COR-L47 (cell line): Measurements from ENCODE around the gene UCP3.

Experiments
- DNase-seq: peaks from one replicate; lab custom pipeline; 2025; lab: John Stamatoyannopoulos, UW

UCP3 gene

DNA sequence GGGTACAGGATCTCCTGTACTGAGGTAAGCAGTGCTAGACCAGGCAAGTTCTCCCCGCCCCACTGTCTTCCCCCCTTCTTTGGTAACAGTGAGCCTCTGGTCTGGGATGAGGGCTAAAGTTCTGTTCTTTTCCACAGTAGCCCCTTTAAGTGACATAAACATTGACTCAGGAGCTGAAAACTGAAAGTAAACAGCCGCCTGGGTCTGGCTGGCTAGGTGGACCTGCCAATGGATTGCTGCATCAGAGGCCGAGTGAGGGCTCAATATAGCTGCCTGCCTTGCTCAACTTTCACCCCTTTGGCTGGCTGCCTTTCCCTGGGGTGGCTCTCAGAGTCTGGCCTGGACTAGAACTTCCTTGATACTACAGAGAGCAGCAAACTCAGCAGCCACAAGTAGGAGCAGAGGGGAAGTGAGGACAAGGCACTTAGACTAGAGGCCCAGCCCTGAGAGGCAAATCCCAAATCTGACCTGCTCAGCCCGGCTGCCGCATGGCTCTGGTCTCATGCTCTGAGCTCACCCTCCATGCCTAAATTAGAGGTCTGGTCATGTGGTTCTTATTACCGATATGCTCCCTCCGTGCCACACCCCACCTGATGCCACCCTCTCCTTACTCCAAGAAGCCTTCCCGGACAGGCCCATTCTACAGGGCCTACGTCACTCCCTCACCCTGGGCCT is 9.6 kb upstream of the UCP3 start:
- DNase-seq = no peak

DNA sequence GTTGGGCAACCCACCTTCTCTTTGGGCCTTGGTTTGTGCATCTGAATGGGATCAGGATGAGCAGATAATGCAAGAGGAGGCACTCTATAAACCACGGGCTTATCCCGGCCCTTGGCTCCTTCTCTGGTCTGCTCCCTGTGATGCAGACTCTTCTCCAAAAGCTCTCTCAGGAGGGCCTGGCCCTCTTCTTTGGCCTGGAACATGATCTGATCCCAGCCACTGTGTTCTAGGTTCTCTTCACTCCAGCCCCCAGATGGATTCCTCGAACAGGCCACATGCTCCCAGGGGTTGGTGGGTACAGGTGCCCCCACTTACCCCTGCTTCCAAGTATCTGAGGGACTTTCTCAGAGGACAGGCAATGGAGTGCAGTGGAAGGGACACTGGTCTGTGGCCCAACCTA is 8.7 kb upstream of the UCP3 start:
- DNase-seq = no peak

DNA sequence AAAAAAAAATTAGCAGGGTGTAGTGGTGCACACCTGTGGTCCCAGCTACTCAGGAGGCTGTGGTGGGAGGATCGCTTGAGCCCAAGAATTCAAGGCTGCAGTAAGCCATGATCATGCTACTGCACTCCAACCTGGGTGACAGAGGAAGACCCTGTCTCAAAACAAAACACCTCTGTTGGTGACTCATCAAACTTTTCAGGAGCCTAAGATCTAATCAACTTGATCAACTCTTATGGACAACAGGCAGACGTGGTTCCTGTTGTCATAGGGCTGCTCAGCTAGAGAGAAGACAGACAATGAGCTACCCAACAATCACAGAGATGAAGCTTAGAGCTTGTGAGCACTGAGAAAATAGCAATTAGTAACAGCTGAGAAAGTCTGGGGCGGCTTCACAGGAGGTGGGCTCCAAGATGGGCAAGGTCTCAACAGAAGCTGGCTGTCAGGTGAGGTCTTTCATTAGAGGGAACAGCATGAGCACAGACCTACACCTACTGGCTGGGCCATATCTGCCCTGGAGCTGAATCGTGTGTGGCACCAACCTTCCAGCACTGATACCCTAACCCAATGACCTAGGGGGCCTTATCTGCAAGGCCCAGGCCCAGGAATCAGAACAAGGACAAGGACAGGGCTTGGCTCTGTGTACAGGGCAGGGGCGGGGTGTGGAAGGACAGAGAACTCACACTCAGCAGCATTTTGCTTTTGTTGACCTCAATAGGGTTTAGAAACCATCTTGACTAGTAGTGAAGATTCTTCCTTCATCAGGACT is 7.2 kb upstream of the UCP3 start:
- no peak for DNase-seq

DNA sequence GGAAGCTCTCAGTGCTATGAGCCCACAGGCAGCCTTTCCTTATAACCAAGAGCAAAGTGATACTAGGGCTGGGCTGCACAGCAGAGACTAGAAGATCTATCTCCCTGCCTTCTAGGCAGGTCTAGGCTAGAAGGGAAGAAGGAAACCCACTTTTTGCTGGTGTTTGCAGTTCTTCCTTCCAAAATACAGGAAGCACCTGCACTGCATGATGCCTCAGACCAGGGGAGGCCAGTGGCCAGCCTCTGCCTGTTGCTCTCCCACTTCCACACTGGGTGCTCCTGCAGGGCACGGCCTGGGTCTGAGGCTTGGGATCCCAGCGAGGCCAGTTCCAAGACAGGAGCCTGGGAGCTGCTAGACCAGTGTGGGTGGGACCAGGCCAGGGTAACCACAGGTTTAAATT is 6.0 kb upstream of the UCP3 start:
- no peak for DNase-seq

DNA sequence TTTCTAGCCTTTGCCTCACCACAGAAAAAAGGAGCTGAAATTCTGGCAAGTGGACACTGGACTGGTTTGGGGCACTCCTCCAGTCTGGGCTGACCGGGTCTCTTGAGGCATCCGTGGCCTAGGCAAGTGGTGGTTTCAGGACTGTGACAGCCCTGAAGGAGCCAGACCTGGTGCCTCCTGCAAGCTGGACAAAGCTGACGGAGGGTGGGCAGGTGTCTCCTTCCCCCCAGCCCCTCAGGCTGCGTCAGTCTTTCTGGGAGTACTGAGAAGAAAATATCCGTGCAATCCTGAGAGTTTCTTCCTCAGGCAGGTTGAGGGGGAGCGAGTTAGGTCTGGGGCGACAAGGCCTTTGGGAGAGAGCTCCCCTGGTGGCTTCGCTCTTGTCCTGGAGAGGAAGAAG is 4.3 kb upstream of the UCP3 start:
- no peak for DNase-seq

DNA sequence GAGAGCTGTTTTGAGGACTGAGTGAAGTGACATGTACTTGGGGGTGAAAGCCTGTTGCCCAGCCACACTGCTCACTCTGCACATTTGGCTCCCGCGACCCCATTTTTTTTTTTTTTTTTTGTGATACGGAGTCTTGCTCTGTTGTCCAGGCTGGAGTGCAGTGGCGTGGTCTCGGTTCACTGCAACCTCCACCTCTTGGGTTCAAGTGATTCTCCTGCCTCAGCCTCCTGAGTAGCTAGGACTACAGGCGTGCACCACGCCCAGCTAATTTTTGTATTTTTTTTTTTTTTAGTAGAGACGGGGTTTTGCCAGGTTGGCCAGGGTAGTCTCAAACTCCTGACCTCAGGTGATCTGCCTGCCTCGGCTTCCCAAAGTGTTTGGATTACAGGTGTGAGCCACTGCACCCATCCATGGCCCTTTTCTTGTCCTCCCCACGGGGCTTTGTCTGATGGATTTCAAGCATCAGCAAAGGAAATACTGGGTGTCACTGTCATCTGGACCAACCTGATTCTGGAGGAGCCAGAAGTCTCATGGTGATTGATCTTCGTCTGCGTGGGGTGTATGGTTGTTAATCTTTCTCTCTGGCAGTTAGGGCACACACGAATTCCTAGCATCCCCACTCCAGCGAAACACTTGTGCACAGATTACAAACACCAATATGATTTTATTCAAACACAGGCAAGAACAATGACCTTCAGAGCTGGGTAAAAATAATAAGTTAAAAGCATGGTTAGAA is 3.4 kb upstream of the UCP3 start:
- DNase-seq = no peak

DNA sequence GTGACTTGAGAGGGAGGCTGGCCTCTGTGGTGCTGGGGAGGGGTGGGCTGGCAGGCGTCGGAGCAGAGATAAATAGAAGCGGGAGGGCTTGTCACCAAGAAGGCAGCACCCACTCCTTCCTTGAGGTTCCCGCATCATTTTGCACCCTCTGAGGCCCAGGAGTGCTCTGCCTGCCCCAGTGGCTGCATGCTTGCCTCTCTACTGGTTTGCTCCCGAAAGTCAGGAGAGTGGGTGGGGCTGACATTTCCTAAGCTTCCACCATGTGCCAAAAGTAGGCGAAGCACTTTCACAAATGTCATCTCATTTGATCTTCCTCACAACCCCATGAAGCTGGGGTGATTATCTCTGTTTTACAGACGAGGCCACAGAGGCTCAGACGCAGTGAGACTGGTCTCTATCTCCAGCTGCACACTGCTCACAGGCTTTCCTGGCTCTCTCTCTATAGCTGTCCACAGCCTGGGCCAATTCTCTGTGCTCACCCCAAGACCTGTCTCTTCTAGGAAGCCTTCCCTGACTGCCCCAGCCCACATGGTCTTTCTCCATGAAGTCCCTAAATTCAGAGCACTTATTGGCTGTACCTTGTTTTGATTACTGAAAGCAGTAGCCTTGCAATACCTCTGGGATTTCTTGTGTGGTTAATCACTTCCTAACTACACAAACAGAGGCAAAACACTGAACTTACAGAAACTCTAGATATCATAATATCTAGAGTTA is 2.6 kb upstream of the UCP3 start:
- no peak for DNase-seq

DNA sequence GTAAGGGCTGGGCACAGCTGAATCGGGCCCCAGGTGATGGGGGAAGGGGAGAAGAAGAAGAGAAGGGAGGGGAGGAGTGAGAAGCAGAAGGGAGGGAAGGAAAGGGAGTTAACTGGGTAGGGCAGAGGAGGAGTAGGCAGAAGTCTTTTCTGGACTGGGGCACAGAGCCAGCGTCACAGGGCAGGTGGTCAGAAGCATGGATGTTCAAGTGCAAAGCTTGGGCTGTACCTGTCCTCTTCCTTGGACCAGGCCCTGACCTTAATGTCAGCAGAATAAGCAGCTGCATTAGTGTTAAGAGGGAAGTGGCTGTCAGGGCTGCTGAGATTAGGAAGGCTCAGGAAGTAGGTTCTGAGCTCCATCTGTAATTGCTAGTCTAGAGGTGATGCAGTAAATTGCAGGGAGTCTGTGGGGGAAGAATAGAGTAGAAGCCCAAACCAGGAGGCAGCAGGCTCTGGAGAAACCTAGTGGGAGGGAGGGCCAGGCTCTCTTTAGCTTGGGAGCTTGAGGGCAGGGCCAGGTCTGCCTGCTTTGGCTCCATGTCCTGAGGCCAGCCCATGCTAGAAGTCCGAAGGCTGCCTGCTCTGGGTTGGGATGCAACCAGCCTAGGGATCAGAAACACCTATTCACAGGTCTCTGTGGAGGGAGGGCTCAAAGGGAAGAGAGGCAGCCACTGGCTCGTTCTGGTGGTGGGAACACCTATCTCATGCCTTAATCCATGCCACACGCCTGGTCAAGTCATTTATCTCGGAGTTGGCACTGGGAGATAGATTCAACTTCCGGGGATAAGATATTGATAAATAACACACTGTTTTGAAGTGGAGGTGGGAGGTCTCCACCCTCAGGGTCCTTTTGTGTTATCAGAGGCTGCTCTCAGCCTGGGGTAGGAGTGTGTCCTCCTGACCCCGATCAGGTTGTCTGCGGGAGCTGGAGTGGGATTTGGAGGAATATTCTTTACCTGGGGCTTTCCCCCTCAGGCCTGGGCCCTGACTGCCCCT is 1.7 kb upstream of the UCP3 start:
- DNase-seq = no peak

DNA sequence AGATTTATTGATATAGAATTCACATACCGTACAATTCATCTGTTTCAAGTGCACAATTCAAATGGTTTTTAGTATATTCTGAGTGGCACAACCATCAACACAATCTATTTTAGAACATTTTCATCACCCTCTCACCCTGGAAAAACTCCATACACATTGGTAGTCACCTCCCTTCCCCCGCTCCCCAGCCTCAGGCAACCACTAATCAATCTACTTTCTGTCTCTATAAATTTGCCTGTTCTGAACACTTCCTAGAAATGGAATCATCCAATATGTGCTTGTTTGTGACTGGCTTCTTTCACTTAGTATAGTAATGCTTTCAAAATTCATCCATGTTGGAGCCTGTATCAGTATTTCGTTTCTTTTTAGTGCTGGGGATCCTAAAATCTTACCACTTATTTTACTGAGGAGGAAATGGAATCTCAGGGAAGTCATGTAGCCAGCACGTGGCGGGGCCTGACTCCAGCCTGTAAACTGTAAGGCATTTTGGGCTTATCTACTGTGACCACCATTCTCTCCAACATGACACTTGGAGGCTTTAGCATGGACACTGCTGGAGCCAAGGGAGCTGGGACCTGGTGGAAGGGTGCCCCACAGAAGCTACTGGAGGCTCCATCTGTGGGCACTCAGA is 905 bp upstream of the UCP3 start:
- no peak for DNase-seq

DNA sequence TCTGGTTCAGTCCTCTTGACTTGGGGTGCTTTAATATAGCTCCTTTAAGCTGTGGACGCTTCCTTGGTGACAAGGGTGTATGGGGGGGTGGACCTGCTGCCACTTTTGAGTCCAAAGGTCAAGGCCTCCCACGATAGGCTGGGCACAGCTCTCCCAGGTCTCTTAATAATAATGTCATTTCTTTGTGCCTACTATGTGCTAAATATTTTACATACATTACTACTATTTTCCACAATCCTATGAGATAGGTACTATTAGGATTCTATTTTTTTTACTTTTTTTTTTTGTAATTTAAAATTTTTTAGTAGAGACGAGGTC is 304 bp upstream of the UCP3 start:
- no peak for DNase-seq

DNA sequence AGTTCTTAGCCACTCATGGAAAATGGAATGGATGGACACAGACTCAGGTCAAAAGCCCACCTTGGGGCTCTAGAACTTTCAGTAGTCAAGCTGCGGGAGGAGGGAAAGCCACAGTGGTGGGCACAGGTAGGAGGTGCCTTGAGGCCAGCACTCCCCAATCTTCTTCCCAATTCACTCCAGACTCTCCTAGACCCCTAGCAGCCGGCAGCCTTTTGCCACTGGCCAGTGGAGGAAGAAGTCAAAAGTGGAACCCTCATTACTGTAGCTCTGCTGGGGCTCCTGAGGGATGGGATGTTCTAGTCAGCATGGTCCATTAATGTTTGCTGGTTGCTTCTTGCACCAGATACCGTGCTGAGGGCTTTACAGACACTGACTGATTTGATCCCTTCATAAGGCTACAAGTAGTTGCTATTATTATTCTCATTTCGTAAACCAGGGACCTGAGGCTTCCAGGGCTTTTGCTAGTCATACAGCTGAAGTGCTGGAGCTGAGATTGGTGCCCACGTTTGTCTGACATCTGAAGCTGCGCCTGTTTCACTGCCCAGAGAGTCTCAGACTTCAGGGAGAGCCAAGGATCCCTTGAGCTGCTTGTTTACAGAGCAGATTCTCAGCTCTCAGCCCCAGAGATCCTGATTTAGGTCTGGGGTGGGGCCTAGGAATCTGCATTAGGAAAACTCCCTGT is 1.1 kb downstream of the UCP3 start:
- no peak for DNase-seq

DNA sequence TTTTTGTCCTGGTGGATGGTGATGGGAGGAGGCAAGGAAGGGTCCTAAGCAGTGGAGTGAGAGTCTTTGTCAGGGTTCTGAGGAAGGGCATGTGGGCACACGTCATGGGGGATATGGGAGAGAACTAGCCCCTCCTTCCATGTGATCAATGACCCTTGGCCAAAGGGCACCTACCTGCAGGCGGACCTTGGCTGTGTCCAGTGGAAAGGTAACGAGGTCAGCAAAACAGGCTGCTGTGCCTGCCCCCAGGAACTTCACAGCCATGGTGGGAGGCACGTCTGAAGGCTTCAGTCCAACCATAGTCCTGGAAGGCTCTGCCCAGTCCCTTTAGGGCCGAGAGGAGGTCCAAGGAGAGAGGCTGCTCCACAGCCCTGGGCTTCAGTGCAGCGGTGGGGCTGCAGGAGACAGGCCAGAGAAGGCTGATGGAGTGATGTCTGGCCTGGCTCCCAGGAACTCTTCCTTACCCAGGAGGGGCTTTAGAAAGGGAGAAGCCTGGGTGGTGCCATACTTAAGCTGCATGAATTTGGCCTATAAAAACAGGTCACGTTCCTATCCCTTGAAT is 2.1 kb downstream of the UCP3 start:
- no peak for DNase-seq

DNA sequence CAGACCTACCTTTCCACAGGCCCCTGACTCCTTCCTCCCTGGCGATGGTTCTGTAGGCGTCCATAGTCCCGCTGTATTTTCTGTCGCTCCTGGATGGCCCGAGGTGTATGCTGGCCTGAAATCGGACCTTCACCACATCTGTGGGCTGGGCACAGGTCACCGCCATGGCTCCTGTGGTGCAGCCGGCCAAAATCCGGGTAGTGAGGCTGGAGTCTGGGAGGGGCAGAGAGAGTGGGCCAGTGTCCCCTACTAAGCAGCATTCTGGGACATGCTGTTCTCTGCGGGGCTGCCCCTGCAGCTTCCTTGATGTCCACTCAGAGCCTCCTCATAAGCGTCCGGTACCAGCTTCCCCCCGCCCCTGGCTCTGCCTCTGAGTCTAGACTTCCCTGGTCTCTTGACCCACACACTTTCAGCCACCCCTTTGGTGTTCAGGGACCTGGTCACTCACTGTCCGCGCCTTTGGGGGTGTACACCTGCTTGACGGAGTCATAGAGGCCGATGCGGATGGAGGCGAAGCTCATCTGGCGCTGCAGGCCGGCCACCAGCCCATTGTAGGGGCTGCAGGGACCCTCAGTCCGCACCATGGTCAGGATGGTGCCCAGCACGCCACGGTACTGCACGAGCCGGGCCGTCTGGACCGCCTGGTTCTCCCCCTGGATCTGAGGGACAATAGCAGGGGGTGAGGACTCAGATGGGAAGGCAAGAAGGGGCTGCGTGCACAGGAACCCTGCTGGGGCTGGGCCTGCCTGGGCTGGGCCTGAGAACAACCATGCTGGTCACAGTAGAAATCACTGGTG is 3.0 kb downstream of the UCP3 start:
- no peak for DNase-seq

DNA sequence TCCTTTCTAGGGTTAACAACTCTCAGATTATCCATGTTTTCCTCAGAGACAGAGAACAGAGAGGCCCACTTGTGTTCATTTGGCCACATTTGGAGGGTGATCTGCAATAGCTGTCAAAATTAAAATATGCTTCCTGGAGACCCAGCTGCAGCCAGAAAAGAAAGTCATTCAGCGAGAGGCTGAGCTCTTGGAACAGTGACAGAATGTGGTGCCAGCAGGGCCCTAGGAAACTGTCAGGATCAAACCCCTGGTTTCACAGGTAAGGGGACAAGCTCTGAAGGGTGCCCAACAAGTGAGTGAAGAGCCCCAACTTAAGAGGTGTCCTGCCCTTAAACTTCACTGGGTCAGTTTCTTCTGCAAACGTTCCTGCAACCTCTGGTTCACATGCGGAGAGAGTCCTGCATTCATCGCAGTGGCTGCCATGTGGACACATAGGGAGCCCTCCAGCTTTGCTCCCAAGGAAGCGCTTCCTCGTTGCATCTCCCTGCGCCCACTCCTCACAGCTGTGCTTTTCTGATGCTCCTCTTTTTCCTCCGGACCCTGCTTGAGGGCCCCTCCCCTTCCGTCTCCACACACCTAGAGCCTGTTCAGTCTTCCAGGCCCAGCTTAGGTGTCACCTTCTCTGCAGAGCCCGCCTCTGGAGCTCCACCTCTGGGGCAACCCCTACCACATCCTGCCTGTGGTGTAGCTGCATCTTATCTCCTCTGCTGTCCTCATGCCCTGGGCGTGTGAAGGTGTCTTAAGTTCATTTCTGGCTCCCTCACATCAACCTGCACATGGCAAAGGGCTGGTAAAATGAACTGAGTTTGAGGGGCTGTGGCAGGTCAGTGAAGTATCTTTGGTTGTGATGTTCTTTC is 3.9 kb downstream of the UCP3 start:
- no peak for DNase-seq

DNA sequence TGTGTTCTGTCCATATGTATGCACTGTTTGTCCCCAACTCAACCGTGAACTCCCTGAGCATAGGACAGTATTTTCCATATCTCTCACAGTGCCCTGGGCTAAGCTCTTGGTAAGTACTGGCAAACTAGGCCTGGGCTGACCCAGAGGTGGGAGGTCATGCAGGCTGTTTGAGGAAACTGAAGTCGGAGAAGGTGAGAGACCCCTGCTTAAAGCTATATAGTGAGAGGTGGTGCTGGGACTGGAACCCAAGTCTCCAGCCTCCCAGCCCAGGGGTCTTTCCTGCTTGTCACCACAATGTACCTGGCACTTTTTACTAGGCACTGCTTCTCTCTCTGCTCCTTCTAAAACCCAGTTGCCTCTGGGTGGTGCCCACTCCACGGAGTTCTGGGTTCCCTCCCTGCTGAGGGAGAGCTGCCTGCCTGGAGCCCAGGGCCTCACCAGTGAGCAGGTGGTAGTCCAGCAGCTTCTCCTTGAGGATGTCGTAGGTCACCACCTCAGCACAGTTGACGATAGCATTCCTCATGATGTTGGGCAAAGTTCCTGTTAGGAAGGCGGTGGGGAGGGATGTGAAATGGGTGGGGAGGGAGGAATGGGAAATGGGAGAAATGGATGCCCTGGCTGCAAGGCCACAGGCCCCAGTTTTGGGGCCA is 4.7 kb downstream of the UCP3 start:
- no peak for DNase-seq

DNA sequence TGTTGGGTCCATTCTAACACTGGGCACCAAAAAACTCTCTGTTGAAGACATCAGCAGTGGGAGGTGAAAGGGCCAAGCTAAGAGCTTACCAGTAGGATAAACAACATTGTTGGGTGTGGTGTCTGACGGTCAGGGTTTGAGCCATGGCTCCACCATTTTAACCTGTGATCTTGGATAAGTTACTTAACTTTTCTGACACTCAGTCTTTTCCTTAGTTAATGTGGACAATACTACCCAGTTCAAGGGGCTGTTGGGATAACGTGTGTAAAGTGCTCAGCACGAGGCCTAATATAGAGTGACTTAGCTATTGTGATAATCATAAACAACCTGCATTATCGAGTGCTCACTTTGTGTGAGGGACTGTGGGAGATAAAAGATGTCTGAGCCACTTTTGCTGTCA is 6.1 kb downstream of the UCP3 start:
- DNase-seq = no peak

DNA sequence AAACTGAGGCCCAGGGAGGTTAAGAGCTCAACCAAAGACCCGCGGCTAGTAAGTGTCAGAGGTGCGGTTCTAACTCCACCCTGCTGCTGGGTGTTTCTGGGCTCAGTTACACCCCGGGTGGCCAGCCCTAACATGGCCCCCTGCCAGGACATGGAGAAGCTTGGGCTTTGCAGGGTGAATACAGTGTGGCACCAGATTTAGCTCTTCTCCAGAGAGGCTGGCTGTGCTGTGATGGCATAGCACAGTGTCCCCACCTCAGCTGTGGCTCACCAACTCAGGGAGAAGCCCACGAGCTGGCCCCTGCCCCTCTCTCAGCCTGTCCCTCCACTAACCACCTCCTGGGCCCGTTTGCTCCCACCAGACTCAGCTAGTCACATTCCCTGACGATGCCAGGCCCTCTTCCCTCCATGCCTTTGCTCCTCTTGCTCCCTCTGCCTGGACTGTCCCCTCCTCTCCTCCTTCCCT is 7.0 kb downstream of the UCP3 start:
- no peak for DNase-seq
